ENCODE results near the gene LDLRAP1.

LDLRAP1 gene

GRCh38 chr1:25515033-25515432 is 28.4 kb upstream of the LDLRAP1 start:
- Histone ChIP-seq H2AFZ (ENCODE audit: low read depth, low read length) (no peak overlapping the region), H3K36me3 (replicated peaks; ENCODE audit: low read depth, low read length) (no peaks in the 10 kb centered on the region), H3K4me3 (ENCODE audit: low read length) (no peak overlapping the region), H3K9ac (ENCODE audit: low read length) (no peak overlapping the region), H3K4me2 (ENCODE audit: low read length) (no peak overlapping the region), H3K4me1 (ENCODE audit: low read length) (peaks cover under 1% of the 10 kb centered on the region; the same call in 1 of the 2 replicates), H3K27me3 (ENCODE audit: low read depth, low read length) (no peaks in the 10 kb centered on the region), H3K9me3 (ENCODE audit: insufficient read depth, low read length) (no peaks in the 10 kb centered on the region), H3K79me2 (ENCODE audit: low read length) (no peaks in the 10 kb centered on the region), H4K20me1 (ENCODE audit: insufficient read depth, low read length) (no peaks in the 10 kb centered on the region), H3K27ac (ENCODE audit: low read length) (no peak overlapping the region)
- TF ChIP-seq CTCF (IDR thresholded peaks at IDR 0.05; ENCODE audit: low read depth, low read length), result no peak

- Histone ChIP-seq H3K4me1 (ENCODE audit: low read length) (peaks cover 6% of the 10 kb centered on the region; the same call in 1 of the 2 replicates), H3K4me3 (ENCODE audit: low read length) (no peak overlapping the region), H3K79me2 (ENCODE audit: low read length) (no peaks in the 10 kb centered on the region), H4K20me1 (ENCODE audit: insufficient read depth, low read length) (no peaks in the 10 kb centered on the region), H3K4me2 (ENCODE audit: low read length) (no peak overlapping the region), H3K9ac (ENCODE audit: low read length) (no peak overlapping the region), H2AFZ (ENCODE audit: low read depth, low read length) (no peak overlapping the region), H3K9me3 (ENCODE audit: insufficient read depth, low read length) (no peaks in the 10 kb centered on the region), H3K27ac (ENCODE audit: low read length) (no peak overlapping the region), H3K36me3 (replicated peaks; ENCODE audit: low read depth, low read length) (no peaks in the 10 kb centered on the region), H3K27me3 (ENCODE audit: low read depth, low read length) (no peaks in the 10 kb centered on the region)
- TF ChIP-seq CTCF (IDR thresholded peaks at IDR 0.05; ENCODE audit: low read depth, low read length), result no peak
- no peak for TF ChIP-seq EZH2phosphoT487 (IDR thresholded peaks at IDR 0.05; ENCODE audit: low read depth)
Measured at GRCh38 chr1:25516686-25517085, 26.7 kb upstream of the LDLRAP1 start.

GRCh38 chr1:25517476-25518394 is 25.7 kb upstream of the LDLRAP1 start:
- no peak overlapping the region for H3K27ac ChIP-seq (ENCODE audit: low read length)
- no peak overlapping the region for H2AFZ ChIP-seq (ENCODE audit: low read depth, low read length)
- no peaks in the 10 kb centered on the region for H3K36me3 ChIP-seq (replicated peaks; ENCODE audit: low read depth, low read length)
- TF ChIP-seq CTCF (IDR thresholded peaks at IDR 0.05; ENCODE audit: low read depth, low read length), result no peak
- no peak for TF ChIP-seq EZH2phosphoT487 (IDR thresholded peaks at IDR 0.05; ENCODE audit: low read depth)
- no peaks in the 10 kb centered on the region for H3K79me2 ChIP-seq (ENCODE audit: low read length)
- no peaks in the 10 kb centered on the region for H3K9me3 ChIP-seq (ENCODE audit: insufficient read depth, low read length)
- H3K9ac ChIP-seq (ENCODE audit: low read length), result no peak overlapping the region
- peaks cover 15% of the 10 kb centered on the region for H3K4me1 ChIP-seq (ENCODE audit: low read length)
- no peak overlapping the region for H3K4me2 ChIP-seq (ENCODE audit: low read length)
- no peak overlapping the region for H3K4me3 ChIP-seq (ENCODE audit: low read length)
- no peaks in the 10 kb centered on the region for H3K27me3 ChIP-seq (ENCODE audit: low read depth, low read length)
- no peaks in the 10 kb centered on the region for H4K20me1 ChIP-seq (ENCODE audit: insufficient read depth, low read length)

GRCh38 chr1:25519624-25520023 is 23.8 kb upstream of the LDLRAP1 start:
- Histone ChIP-seq H2AFZ (ENCODE audit: low read depth, low read length) (no peak overlapping the region), H3K4me1 (ENCODE audit: low read length) (peaks cover 17% of the 10 kb centered on the region), H3K9me3 (ENCODE audit: insufficient read depth, low read length) (no peaks in the 10 kb centered on the region), H3K4me3 (ENCODE audit: low read length) (no peak overlapping the region), H3K4me2 (ENCODE audit: low read length) (no peak overlapping the region), H3K27ac (ENCODE audit: low read length) (no peak overlapping the region), H4K20me1 (ENCODE audit: insufficient read depth, low read length) (no peaks in the 10 kb centered on the region), H3K36me3 (replicated peaks; ENCODE audit: low read depth, low read length) (no peaks in the 10 kb centered on the region), H3K79me2 (ENCODE audit: low read length) (no peaks in the 10 kb centered on the region), H3K9ac (ENCODE audit: low read length) (no peak overlapping the region), H3K27me3 (ENCODE audit: low read depth, low read length) (no peaks in the 10 kb centered on the region)
- TF ChIP-seq CTCF (IDR thresholded peaks at IDR 0.05; ENCODE audit: low read depth, low read length) (no peak), EZH2phosphoT487 (IDR thresholded peaks at IDR 0.05; ENCODE audit: low read depth) (no peak)

Measured in OCI-LY3 (cell line).